ENCODE measurements around the gene BTNL9. TPM values are rescaled to one million over a fixed set of nuclear protein-coding genes. Genes with fewer than 3 reads are reported as not detected.

The BTNL9 gene
- total RNA-seq, 4 donors from 2014 or later, result 24.9 to 54.9 (median 47.5) TPM

DNA sequence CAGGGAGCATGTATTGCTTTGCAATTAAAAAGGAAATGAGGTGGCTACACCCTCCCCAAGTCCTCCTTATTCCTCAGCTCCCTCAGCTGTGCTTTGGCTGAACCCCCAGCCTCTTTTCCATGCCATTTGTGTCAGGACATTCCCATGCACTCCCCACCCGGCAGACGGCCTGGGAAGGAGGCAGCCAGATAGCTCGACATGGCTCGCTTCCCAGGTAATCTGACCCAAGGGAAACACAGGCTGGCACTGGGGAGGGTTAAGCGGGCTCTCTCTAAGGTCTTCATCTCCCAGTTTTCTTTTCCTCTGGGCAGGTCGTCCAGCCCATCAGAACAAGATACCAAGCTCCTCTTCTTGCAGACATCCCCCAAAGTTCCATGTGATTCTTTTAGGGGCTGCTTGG, 31.2 kb downstream of the BTNL9 start:
- 64 to 75% methylated on average over 6 of the region's 6 CpGs for WGBS, 2 donors

DNA sequence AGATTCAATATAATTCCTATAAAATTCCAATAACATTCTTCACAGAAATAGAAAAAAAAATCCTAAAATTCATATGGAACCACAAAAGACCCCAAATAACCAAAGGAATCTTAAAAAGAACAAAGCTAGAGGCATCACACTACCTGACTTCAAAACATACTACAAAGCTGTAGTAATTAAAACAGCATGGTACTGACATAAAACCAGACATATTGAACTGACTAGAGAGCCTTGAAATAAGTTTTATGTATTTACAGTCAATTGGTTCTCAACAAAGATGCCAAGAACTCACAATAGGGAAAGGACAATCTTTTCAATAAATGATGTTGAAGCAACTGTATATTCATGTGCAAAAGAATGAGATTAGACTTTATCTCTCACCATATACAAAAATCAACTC, 36.9 kb downstream of the BTNL9 start:
- no peaks in the 10 kb centered on the region for H3K4me1 ChIP-seq

More for the DNA sequence above, 31.2 kb downstream of the BTNL9 start:
- H3K36me3 ChIP-seq, result no peaks in the 10 kb centered on the region
- H3K27ac ChIP-seq, result no peak overlapping the region
- no peak for DNase-seq (ENCODE audit: low spot score in 2 of 2)
- H3K9me3 ChIP-seq, result peaks cover 0 to 39% (median 0%) of the 10 kb centered on the region in 4 donors
- peaks cover 0 to 5% of the 10 kb centered on the region in 2 donors for H3K27me3 ChIP-seq
- no peak overlapping the region for H3K4me3 ChIP-seq
- TF ChIP-seq EP300 (IDR thresholded peaks at IDR 0.05) (no peak), POLR2A (IDR thresholded peaks at IDR 0.05) (no peak)
- TF ChIP-seq, protein P1, sequence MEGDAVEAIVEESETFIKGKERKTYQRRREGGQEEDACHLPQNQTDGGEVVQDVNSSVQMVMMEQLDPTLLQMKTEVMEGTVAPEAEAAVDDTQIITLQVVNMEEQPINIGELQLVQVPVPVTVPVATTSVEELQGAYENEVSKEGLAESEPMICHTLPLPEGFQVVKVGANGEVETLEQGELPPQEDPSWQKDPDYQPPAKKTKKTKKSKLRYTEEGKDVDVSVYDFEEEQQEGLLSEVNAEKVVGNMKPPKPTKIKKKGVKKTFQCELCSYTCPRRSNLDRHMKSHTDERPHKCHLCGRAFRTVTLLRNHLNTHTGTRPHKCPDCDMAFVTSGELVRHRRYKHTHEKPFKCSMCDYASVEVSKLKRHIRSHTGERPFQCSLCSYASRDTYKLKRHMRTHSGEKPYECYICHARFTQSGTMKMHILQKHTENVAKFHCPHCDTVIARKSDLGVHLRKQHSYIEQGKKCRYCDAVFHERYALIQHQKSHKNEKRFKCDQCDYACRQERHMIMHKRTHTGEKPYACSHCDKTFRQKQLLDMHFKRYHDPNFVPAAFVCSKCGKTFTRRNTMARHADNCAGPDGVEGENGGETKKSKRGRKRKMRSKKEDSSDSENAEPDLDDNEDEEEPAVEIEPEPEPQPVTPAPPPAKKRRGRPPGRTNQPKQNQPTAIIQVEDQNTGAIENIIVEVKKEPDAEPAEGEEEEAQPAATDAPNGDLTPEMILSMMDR (IDR thresholded peaks at IDR 0.05), result no peak
- no peaks in the 10 kb centered on the region for H3K4me1 ChIP-seq

DNA sequence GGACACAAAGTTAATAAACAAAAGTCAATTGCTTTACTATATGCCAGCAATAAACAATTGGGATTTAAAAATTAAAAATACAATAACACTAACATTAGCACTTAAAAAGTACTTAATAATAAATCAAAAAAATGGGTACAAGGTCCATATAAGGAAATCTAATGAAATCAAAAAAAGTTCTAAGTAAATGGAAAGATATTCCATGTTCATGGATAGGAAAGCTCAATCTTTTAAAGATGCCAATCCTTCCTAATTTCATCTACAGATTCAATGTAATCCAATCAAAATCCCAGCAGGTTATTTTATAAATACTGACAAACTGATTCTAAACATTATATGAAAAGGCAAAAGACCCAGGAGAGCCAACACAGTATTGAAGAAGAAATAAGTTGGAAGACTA, 41.9 kb downstream of the BTNL9 start:
- Histone ChIP-seq H3K27me3 (peaks cover 0 to 3% of the 10 kb centered on the region in 2 donors), H3K36me3 (no peaks in the 10 kb centered on the region), H3K9me3 (peaks cover 0 to 14% (median under 1%) of the 10 kb centered on the region in 4 donors), H3K4me3 (no peak overlapping the region), H3K27ac (no peak overlapping the region), H3K4me1 (no peaks in the 10 kb centered on the region)
- DNase-seq (ENCODE audit: low spot score in 2 of 2), result no peak
- no peak for TF ChIP-seq EP300 (IDR thresholded peaks at IDR 0.05)
- TF ChIP-seq POLR2A (IDR thresholded peaks at IDR 0.05), result no peak
- TF ChIP-seq, protein P1 (IDR thresholded peaks at IDR 0.05), result no peak

More for the DNA sequence above, 36.9 kb downstream of the BTNL9 start:
- Histone ChIP-seq H3K27ac (no peak overlapping the region), H3K27me3 (no peaks in the 10 kb centered on the region), H3K9me3 (peaks cover 0 to 53% (median 1%) of the 10 kb centered on the region in 4 donors), H3K4me3 (no peak overlapping the region), H3K36me3 (no peaks in the 10 kb centered on the region)
- no peak for DNase-seq (ENCODE audit: low spot score in 2 of 2)
- TF ChIP-seq, protein P1 (IDR thresholded peaks at IDR 0.05), result no peak
- no peak for TF ChIP-seq POLR2A (IDR thresholded peaks at IDR 0.05)
- TF ChIP-seq EP300 (IDR thresholded peaks at IDR 0.05), result no peak

DNA sequence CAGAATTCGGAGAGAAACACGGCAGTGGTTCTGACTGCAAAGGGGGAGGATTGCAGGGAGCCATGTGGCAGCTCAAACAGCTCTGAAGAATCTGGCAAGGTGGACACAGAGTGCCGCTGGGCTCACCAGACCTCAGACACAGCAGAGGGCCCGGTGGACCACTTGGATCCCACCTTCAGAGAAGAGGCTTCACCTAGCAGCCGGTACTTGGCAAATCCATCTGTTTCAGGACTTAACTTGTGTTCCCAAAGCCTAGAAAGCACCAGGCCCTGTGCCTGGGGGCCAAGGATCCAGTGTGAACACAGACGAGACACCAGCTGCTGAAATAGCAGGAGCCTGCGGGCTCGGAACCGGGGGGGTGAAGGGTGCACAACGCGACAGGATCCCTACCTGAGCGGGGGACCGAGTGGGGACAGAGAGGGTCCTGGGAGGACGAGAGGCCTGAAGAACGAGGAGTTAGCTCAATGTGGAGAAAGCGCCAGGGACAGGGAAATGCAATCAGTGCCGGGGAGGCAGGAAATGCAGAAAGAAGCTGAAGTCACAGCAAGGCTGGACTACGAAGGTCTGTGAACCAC, 44.6 kb downstream of the BTNL9 start:
- WGBS, 2 donors, result 59 to 68% methylated on average over 17 to 18 of the region's 18 CpGs
- Histone ChIP-seq H3K9me3 (no peaks in the 10 kb centered on the region), H3K4me3 (no peak overlapping the region), H3K27me3 (peaks cover 0 to 3% of the 10 kb centered on the region in 2 donors), H3K27ac (no peak overlapping the region), H3K4me1 (no peaks in the 10 kb centered on the region), H3K36me3 (no peaks in the 10 kb centered on the region)
- no peak for DNase-seq (ENCODE audit: low spot score in 2 of 2)
- TF ChIP-seq, protein P1 (IDR thresholded peaks at IDR 0.05), result no peak
- TF ChIP-seq POLR2A (IDR thresholded peaks at IDR 0.05) (no peak), EP300 (IDR thresholded peaks at IDR 0.05) (no peak)

DNA sequence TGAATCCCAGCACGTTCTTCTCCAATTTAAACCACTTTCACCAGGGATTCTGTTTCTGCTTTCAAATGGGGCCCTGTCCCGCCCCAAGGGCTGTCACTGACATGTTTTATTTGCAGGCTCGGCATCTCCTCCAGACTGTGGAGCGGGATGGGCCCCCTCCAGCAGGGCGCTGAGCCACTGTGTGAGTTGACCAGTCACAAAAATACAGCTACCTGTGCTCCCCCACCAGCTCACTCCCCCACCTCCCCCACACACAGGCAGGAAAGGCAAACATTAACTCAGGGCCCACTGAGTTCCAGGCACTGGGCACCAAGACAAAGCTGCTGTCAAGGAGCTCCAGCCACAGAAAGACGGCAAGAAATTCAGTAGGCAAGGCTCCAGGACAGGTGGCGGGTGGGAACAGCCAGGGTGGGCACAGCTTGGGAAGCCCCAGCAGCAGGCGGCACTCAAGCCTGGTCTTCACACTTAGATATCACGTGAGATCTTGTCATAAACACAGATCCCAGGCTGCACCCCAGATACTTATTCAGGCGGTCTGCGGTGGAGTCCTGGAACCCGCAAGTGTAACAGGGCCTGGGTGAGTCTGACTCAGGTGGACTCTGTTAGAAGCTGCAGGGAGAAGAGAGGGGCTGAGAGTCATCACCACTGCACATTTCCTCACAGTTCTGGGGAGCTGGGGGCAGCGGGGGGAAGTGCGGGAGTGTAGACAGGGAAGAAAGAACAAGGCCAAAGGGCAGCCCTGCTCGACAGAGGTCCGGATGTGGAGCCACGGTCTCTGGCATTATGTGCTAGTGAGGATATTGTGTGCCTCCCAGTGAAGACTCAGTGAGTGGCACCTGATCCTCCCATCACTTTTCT, 46.2 kb downstream of the BTNL9 start:
- WGBS, 2 donors, result 56 to 64% methylated on average over 17 of the region's 17 CpGs
- Histone ChIP-seq H3K36me3 (no peaks in the 10 kb centered on the region), H3K9me3 (no peaks in the 10 kb centered on the region), H3K27ac (no peak overlapping the region), H3K4me3 (no peak overlapping the region), H3K4me1 (no peaks in the 10 kb centered on the region), H3K27me3 (peaks cover 0 to 3% of the 10 kb centered on the region in 2 donors)
- TF ChIP-seq POLR2A (IDR thresholded peaks at IDR 0.05) (no peak), EP300 (IDR thresholded peaks at IDR 0.05) (no peak)
- TF ChIP-seq, protein P1 (IDR thresholded peaks at IDR 0.05), result no peak
- DNase-seq (ENCODE audit: low spot score in 2 of 2), result no peak
